Right lobe of liver (tissue), 6 donors: ENCODE measurements around the gene COX4I1. TPM values are rescaled to one million over a fixed set of nuclear protein-coding genes. Genes with fewer than 3 reads are reported as not detected.
"Not testable (repeated sequence)": the region's sequence is repeated elsewhere in the genome, so short reads cannot be mapped to it uniquely, and the experiment has no call there.

Experiments
- ATAC-seq, 4 donors: fragments of 200-7000 bp; cut with Tn5 transposase; one replicate each; pipeline ENCODE4 v1.9.1; 2020; ENCODE audit warnings: mild to moderate bottlenecking in 4 of 4, moderate library complexity in 4 of 4
- DNase-seq, 3 donors: peaks; one replicate each; pipeline ENCODE4 v3.0.0-alpha.2; 2020
- H3K27ac ChIP-seq, 3 donors: fragments of 200-600 bp; one replicate each; pipeline ENCODE4 v1.8.0; 2022
- H3K27me3 ChIP-seq, 2 donors: fragments of 200-600 bp; one replicate each; pipeline ENCODE4 v1.8.0; 2022
- H3K36me3 ChIP-seq, 4 donors: fragments of 200-600 bp; sonication (generic) in 1 of 4; one replicate each; pipeline versions ENCODE4 v1.5.1 to v1.8.0; 2017 to 2022; ENCODE audit warnings: control low read depth in 1 of 4
- H3K4me1 ChIP-seq, 4 donors: fragments of 200-600 bp; sonication (generic) in 1 of 4; one replicate each; pipeline versions ENCODE4 v1.5.1 to v1.8.0; 2017 to 2022; ENCODE audit warnings: control low read depth in 1 of 4
- H3K4me3 ChIP-seq, 3 donors: fragments of 200-600 bp; one replicate each; pipeline ENCODE4 v1.8.0; 2022
- H3K9me3 ChIP-seq, 4 donors: fragments of 200-600 bp; sonication (generic) in 1 of 4; one replicate each; pipeline versions ENCODE4 v1.5.1 to v1.8.0; 2017 to 2022; ENCODE audit warnings: control low read depth in 1 of 4
- CTCF ChIP-seq, 4 donors: fragments of 200-600 bp in 3 of 4; fragments of 450-650 bp in 1 of 4; IDR thresholded peaks; one replicate each; pipeline versions ENCODE4 v1.5.1 to v1.8.0; 2016 to 2022; ENCODE audit warnings: antibody characterized with exemption in 4 of 4, mild to moderate bottlenecking in 2 of 4
- POLR2A ChIP-seq: fragments of 450-650 bp; IDR thresholded peaks from one replicate; pipeline ENCODE4 v1.6.1; 2017; ENCODE audit warnings: antibody characterized with exemption, mild to moderate bottlenecking
- WGBS: methylation state at CpG from one replicate; pipeline ENCODE4 v1.1.6; 2018; ENCODE audit warnings: low coverage, low lambda C conversion rate; ENCODE audit not compliant: insufficient coverage; ENCODE audit errors: missing lambda C conversion rate; 5-methylcytosine and 5-hydroxymethylcytosine counted together
- intact Hi-C, 2 donors: fragments of 100-400 bp; cut with DNase I; formaldehyde crosslinking; loops; one replicate each; pipeline versions ENCODE4 v1.11.2 to v1.14.1; 2022
- total RNA-seq, 6 experiments: library from RNA; depleted of rRNA in 2 of 6; stranded (reverse); fragments of >200 nt in 2 of 6; fragmentation: NEBNext Ultra II Directional in 3 of 6; extraction: Animal tissue kit (Norgen Biotek cat#: 25700) in 3 of 6; gene quantifications; one replicate each; pipeline versions ENCODE4 v1.1.0 to v1.2.4, GENCODE V29; 2016 to 2023
- donor health status: DM: no; HTN: yes; CAD: no.
- donor health status: DM: no; HTN: no; CAD: no.
- donor health status: DM: no; HTN: no; CAD: no.
- donor health status: DM: no; HTN: yes; CAD: no.
- donor health status: DM: no; HTN: yes; CAD: no.

COX4I1 gene
- total RNA-seq, 6 experiments from 2014 or later = 247 to 417 (median 303) TPM

GRCh38 chr16:85812031-85812807 is 12.7 kb downstream of the COX4I1 start:
- ATAC-seq (peak in 1 of 4 donors; percentile 11), DNase-seq (no peak)
- Histone ChIP-seq H3K4me1 (no peaks in the 10 kb centered on the region), H3K9me3 (no peaks in the 10 kb centered on the region), H3K27me3 (no peaks in the 10 kb centered on the region), H3K36me3 (no peaks in the 10 kb centered on the region), H3K4me3 (no peak overlapping the region), H3K27ac (no peak overlapping the region)
- intact Hi-C loops = loop anchor here in 1 of 2 donors (10.0 kb wide), 1 partner anchor 203 kb away; no protein-coding TSS in a partner anchor
- WGBS = 45% methylated on average over 18 of the region's 37 CpGs
- TF ChIP-seq POLR2A (no peak), CTCF (IDR thresholded peaks at IDR 0.05) (no peak)

- ATAC-seq (no peak), DNase-seq (no peak)
- Histone ChIP-seq H3K9me3 (no peaks in the 10 kb centered on the region), H3K27ac (no peak overlapping the region), H3K36me3 (no peaks in the 10 kb centered on the region), H3K4me1 (no peaks in the 10 kb centered on the region), H3K4me3 (no peak overlapping the region), H3K27me3 (no peaks in the 10 kb centered on the region)
- intact Hi-C loops = loop anchor here in 1 of 2 donors (10.0 kb wide), 1 partner anchor 202 kb away; no protein-coding TSS in a partner anchor
- TF ChIP-seq CTCF (IDR thresholded peaks at IDR 0.05) (no peak), POLR2A (no peak)
- WGBS = 77% methylated on average over 10 of the region's 20 CpGs
Measured at GRCh38 chr16:85812811-85813700, 13.6 kb downstream of the COX4I1 start.

GRCh38 chr16:85816159-85816558 is 16.7 kb downstream of the COX4I1 start:
- H3K4me1 ChIP-seq = no peaks in the 10 kb centered on the region
- 89% methylated on average over 14 of the region's 14 CpGs for WGBS
- H3K27ac ChIP-seq = no peak overlapping the region
- intact Hi-C loops = loop anchor here in 1 of 2 donors (10.0 kb wide), 1 partner anchor 199 kb away; no protein-coding TSS in a partner anchor
- TF ChIP-seq CTCF (IDR thresholded peaks at IDR 0.05) (no peak), POLR2A (no peak)
- no peak for ATAC-seq
- no peak overlapping the region for H3K4me3 ChIP-seq
- no peaks in the 10 kb centered on the region for H3K36me3 ChIP-seq
- H3K9me3 ChIP-seq = no peaks in the 10 kb centered on the region
- no peak for DNase-seq
- H3K27me3 ChIP-seq = no peaks in the 10 kb centered on the region

GRCh38 chr16:85817195-85817594 is 17.7 kb downstream of the COX4I1 start:
- H3K9me3 ChIP-seq, H3K4me3 ChIP-seq, H3K27me3 ChIP-seq, H3K4me1 ChIP-seq, DNase-seq, H3K27ac ChIP-seq, ATAC-seq, H3K36me3 ChIP-seq: not testable (repeated sequence)
- WGBS = 66% methylated on average over 6 of the region's 6 CpGs
- intact Hi-C loops = loop anchor here in 1 of 2 donors (10.0 kb wide), 1 partner anchor 198 kb away; no protein-coding TSS in a partner anchor
